ENCODE measurements around the gene MYH7. TPM values are rescaled to one million over a fixed set of nuclear protein-coding genes. Genes with fewer than 3 reads are reported as not detected.

MYH7 gene
- total RNA-seq, 1 donor from 2014 or later = 0.05 TPM

DNA sequence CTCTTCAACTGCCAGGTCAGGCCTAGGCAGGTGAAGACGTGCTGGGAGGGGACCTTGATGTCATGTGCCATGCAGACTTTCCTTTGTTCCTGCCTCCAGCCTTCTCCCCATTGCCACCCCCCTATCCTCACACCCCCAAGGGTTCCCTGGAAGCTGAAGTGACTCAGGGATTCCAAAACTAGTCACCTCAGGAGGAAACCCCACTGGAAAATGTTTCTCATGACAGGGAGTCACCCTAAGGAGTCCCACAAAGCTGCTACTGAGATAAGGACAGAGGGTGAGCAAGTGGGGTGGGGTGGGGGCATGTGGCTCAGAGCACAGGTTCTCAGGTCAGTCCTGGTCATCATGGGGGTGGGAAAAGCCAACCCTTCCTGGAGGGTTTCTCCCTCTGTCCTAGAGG is 65.2 kb downstream of the MYH7 start:
- no peak for DNase-seq (ENCODE audit: low spot score)
- intact Hi-C loops (cut with micrococcal nuclease) = no loop called here
- Mint-ChIP-seq H3K27me3 (ENCODE audit: insufficient read depth) (peaks cover 18% of the 10 kb centered on the region), H3K4me3 (no peak overlapping the region), H3K27ac (no peak overlapping the region), H3K4me1 (ENCODE audit: low read depth) (no peaks in the 10 kb centered on the region), H3K9me3 (no peaks in the 10 kb centered on the region), H3K36me3 (ENCODE audit: low read depth) (no peaks in the 10 kb centered on the region)

DNA sequence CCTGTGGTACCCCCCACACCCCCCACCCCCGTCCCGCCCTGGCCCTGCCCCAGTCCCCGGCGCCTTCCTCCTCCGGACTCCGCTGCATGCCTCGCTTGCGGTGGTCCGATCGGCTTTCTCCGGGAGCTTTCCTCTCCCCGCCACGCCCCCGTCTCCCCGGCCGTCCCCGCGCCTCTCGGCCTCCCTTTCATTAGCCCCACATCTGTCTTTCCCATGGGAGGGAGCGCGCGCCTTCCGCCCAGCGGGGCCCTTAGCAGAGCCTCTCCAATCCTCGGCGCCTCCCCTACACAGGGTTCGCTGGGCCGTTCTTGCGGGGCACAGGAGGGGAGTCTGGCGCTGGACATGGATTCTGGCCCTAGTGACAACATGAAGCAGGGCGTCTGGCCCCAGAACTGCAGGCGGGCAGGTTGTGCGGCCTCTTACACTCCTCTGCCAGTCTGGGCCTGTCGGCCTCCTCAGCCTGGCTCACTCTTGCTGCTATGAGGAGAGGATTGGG is 69.0 kb downstream of the MYH7 start:
- Mint-ChIP-seq H3K9me3 (no peaks in the 10 kb centered on the region), H3K27me3 (ENCODE audit: insufficient read depth) (peaks cover 31% of the 10 kb centered on the region), H3K4me1 (ENCODE audit: low read depth) (no peaks in the 10 kb centered on the region), H3K27ac (no peak overlapping the region), H3K36me3 (ENCODE audit: low read depth) (no peaks in the 10 kb centered on the region), H3K4me3 (no peak overlapping the region)
- no peak for DNase-seq (ENCODE audit: low spot score)
- intact Hi-C loops (cut with micrococcal nuclease) = no loop called here

DNA sequence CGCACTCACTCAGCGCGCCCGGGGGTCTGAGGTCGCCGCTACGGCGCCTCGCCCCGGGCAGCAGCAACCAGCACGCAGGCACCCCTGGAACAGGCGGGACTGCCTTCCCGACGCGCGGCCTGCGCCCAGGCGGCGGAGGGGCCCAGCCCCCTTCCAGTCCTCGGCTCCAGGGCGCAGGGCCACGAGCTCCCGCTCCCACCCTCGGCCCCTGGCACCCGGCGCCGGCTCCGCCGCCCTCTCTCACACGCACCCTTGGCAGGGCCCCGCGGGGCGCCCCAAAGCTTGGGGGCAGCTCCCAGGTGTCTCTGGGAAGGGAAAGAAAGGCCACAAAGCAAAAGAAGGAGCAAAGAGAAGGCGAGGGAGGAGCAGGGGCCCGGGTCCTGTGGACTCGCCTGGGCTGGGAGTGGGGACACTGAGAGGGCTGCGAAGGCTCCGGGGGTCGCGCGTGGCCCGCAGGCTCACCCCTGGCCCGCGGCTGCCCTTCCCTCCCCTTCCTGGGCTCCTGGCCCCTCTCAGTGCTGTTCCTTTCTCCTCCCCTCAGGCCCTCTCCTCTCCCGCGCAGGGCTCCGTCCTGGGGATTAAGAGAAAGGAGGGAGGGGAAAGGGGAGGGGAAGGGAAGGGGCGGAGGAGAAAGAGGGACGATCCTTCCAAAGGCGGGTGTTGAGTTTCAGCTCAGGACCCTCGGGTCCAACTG is 69.6 kb downstream of the MYH7 start:
- H3K9me3 Mint-ChIP-seq = no peaks in the 10 kb centered on the region
- intact Hi-C loops (cut with micrococcal nuclease) = no loop called here

DNA sequence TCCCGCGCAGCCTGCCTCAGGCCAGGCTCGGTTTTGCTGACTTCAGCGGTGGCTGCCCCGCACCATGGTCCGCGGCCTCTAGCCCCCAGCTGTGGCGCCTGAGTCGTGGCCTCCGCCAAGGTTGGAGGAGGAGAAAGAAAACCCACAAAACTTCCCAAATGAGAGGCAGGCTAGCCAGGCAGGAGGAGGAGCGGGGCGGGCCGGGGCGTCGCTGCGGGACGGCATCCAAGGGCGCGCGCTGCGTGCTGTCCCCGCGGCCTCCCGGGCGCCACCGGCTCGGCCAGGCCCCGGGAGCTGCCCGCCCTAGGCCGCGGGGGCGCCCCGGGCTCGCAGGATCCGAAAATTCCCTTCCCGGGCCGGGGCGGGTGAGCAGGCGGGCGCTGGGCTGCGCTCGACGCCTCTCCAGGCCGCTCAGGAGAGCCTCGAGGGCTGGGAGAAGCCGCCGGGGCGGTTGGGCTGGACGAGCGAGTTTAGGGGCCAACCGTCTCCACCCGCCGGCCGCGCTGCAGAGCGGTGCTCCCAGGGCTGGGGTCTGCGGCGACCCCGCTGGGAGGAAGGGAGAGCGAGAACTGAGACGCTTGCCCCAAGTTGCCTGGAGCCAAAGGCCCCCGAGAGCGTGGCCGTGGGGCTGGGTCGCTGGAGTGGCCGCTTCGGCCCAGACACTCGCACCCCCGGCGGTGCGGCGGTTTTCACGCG is 70.3 kb downstream of the MYH7 start, which contains the start of gene EFS:
Gene EFS, minus strand, starts transcription at position 137 of the 696 bp plus-strand sequence. CDS start 147 bp downstream, outside the sequence.
- H3K27me3 Mint-ChIP-seq (ENCODE audit: insufficient read depth) = peaks cover 31% of the 10 kb centered on the region
- intact Hi-C loops (cut with micrococcal nuclease) = no loop called here
- no peak within 1 kb of the TSS for H3K27ac Mint-ChIP-seq
- H3K36me3 Mint-ChIP-seq (ENCODE audit: low read depth) = no peaks in the 10 kb centered on the region
- no peaks in the 10 kb centered on the region for H3K4me1 Mint-ChIP-seq (ENCODE audit: low read depth)
- H3K4me3 Mint-ChIP-seq = no peak within 1 kb of the TSS
- H3K9me3 Mint-ChIP-seq = no peaks in the 10 kb centered on the region
- no peak for DNase-seq (ENCODE audit: low spot score)

More for the DNA sequence above, 69.6 kb downstream of the MYH7 start:
- peaks cover 31% of the 10 kb centered on the region for H3K27me3 Mint-ChIP-seq (ENCODE audit: insufficient read depth)
- H3K4me1 Mint-ChIP-seq (ENCODE audit: low read depth) = no peaks in the 10 kb centered on the region
- no peak overlapping the region for H3K4me3 Mint-ChIP-seq
- H3K27ac Mint-ChIP-seq = no peak overlapping the region
- no peak for DNase-seq (ENCODE audit: low spot score)
- no peaks in the 10 kb centered on the region for H3K36me3 Mint-ChIP-seq (ENCODE audit: low read depth)

DNA sequence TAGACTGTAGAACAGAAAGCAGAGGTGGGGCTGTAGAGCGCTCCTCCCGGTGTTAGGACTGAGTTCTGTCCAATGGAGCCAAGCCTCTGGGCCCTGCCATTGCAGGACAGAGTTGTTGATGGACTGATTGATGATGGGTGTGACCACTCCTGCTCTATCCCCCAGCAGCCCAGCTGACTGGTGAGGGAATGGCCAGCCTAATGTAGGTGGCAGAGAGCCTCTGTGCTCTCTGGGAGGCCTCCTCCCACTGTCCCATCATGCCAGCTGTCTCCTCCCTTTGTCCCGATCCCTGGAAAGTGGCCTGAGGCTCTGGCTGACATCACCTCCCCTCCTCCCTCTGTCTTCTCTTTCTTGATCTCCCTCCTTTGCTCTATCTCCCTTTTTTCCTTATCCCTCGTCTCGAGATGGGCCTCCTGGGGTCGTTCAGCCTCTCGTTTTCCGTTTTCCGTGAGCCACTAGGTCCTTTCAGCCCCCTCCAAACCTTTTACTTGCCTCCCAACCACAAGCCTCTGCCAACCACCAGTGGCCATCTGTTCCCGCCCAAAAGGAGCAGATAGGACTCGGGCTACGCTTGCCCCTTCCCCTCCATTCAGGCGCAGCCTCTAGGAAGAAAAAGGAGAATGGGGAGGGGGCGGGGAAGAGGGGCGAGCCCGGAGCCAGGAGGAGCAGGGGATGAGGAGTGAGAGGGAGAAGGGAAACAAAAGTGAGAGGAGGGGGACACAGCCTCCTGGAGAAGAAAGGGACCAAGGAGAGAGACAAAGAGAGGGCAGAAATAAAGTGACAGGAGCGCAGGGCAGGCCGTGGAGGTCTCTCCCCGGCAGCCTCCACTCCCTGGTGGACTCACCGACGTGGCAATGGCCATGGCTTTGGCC is 71.1 kb downstream of the MYH7 start:
- Mint-ChIP-seq H3K4me3 (no peak overlapping the region), H3K4me1 (ENCODE audit: low read depth) (no peaks in the 10 kb centered on the region), H3K27me3 (ENCODE audit: insufficient read depth) (peaks cover 31% of the 10 kb centered on the region), H3K27ac (no peak overlapping the region), H3K9me3 (no peaks in the 10 kb centered on the region), H3K36me3 (ENCODE audit: low read depth) (no peaks in the 10 kb centered on the region)
- intact Hi-C loops (cut with micrococcal nuclease) = no loop called here
- no peak for DNase-seq (ENCODE audit: low spot score)

Other genes with a start within 250 kb of the MYH7 start
- gene RNF212B, start 197.7 kb downstream of the MYH7 start, total RNA-seq = not detected in 2 replicates
- gene HOMEZ, start 149.5 kb downstream of the MYH7 start, total RNA-seq = 10.9 and 12.2 TPM in 2 replicates
- 16.6 and 17.3 TPM in 2 replicates for gene PPP1R3E, start 132.8 kb downstream of the MYH7 start, total RNA-seq
- gene BCL2L2, start 128.8 kb downstream of the MYH7 start, total RNA-seq = 4.1 and 7.1 TPM in 2 replicates
- gene PABPN1, start 114.2 kb downstream of the MYH7 start, total RNA-seq = 252 and 266 TPM in 2 replicates
- gene SLC22A17, start 82.8 kb downstream of the MYH7 start, total RNA-seq = 3.1 and 5.0 TPM in 2 replicates
- gene EFS, start 70.5 kb downstream of the MYH7 start, total RNA-seq = not detected in 2 replicates
- gene IL25, start 62.9 kb downstream of the MYH7 start, total RNA-seq = not detected in 2 replicates
- not detected in 2 replicates for gene CMTM5, start 58.6 kb downstream of the MYH7 start, total RNA-seq
- gene MYH6, start 27.4 kb downstream of the MYH7 start, total RNA-seq = 0.52 and 0.59 TPM in 2 replicates
- 80.1 and 84.5 TPM in 2 replicates for gene NGDN, start 34.0 kb upstream of the MYH7 start, total RNA-seq
- 2.2 and 2.7 TPM in 2 replicates for gene ZFHX2, start 116.1 kb upstream of the MYH7 start, total RNA-seq
- 14.3 and 14.5 TPM in 2 replicates for gene THTPA, start 120.6 kb upstream of the MYH7 start, total RNA-seq
- 137 and 145 TPM in 2 replicates for gene AP1G2, start 132.1 kb upstream of the MYH7 start, total RNA-seq
- gene JPH4, start 143.1 kb upstream of the MYH7 start, total RNA-seq = 0.05 TPM in 1 of 2 replicates, not detected in the other
- 1.6 and 3.0 TPM in 2 replicates for gene DHRS2, start 200.7 kb upstream of the MYH7 start, total RNA-seq